ENCODE measurements around the gene TAF4B.
"Not testable (repeated sequence)": the region's sequence is repeated elsewhere in the genome, so short reads cannot be mapped to it uniquely, and the experiment has no call there.

Gene TAF4B

DNA sequence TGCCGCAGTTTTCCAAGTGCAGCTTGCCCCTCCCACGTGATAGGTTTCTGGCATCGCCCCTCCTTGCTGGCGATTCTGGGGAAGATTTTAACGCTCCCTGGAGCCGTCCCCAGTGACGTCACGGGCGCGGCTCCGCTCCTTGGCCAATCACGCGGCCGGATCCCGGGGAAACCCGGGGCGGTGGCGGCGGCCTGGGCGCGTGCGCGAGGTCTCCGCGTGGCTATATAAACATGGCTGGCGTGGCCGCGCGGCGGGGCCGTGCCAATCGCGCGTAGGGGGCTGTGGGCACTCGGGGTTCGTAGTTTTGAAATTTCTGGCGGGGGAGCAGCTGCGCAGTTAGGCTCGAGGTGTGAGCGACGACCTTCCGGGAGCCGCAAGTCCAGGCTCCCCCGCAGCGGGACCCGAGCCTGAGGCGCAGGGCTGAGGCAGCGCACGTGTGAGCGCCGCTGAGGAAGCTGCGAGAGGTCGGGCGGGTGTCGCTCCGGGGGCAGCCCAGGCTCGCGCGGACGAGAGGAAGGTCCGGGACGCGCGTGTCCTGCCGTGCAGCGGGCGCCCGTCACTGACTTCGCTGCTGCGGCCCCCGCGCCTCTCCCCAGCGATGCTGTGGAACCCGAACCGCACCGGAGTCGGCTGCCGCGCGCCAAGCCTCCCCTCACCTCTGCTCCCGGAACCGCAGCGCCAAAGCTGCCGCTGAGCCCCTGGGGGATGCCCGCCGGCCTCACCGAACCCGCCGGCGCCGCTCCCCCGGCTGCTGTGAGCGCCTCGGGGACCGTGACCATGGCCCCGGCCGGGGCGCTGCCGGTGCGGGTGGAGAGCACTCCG, at the start of gene TAF4B:
TAF4B (plus strand) TSS at position 217 of the 822 bp plus-strand sequence; CDS start at position 706, 489 bp downstream.
- peak; percentile 89 for DNase-seq

GRCh38 chr18:26181343-26181826, 44.9 kb upstream of the TAF4B start:
- DNase-seq = no peak

- DNase-seq = no peak
Observed at GRCh38 chr18:26183395-26184112, 42.7 kb upstream of the TAF4B start.

- no peak for DNase-seq
Observed at GRCh38 chr18:26185267-26185666, 41.0 kb upstream of the TAF4B start.

DNA sequence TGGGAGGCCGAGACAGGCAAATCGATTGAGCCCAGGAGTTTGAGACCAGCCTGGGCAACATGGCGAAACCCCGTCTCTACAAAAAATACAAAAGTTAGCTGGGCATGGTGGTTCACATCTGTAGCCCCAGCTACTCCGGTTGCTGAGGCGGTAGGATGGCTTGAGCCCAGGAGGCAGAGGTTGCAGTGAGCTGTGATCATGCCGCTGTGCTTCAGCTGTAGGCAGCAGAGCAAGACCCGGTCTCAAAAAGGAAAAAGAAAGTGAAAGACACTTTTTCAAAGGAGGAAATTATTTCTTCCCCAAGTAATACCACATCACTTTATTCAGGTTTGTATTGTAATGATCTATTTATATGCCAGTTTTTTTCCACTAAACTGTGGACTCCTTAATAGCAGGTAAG, 35.7 kb upstream of the TAF4B start:
- DNase-seq = peak in 2 of 4 experiments; percentile 1

DNA sequence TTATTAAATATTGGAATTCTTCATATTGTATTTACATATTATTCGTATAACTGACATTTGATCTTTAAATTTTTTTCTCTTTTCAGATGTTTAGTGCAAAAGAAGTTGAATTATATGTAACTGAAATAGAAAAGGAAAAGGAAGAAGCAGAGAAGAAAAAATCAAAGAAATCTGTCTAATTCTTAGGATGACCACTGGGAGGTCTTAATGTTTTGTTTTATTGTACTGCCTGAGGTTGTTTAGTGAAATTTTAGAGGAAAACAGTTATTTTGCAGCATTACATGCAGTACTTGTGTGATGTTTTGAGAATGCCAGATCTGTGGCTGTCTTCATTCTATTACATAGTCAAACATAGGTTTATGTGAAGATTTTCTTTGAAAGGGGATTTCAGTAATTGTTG, 34.0 kb upstream of the TAF4B start:
- DNase-seq = no peak

GRCh38 chr18:26196605-26197004, 29.6 kb upstream of the TAF4B start:
- DNase-seq = no peak

- not testable (repeated sequence) for DNase-seq
Observed at GRCh38 chr18:26202001-26202400, 24.2 kb upstream of the TAF4B start.

DNA sequence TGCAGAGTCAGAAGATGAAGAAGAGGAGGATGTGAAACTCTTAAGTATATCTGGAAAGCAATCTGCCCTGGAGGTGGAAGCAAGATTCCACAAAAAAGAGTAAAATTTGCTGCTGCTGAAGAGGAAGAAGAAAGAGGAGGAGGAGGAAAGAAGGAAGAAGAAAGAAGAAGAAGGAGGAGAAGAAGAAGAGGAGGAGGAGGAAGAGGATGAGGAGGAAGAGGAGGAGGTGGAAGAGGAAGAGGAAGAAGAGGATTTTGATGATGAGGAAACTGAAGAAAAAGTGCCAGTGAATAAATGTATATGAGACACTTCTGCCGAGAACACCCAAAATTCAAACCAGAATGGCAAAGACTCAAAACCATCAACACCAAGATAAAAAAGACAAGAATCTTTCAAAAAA, 20.9 kb upstream of the TAF4B start:
- DNase-seq = no peak

DNA sequence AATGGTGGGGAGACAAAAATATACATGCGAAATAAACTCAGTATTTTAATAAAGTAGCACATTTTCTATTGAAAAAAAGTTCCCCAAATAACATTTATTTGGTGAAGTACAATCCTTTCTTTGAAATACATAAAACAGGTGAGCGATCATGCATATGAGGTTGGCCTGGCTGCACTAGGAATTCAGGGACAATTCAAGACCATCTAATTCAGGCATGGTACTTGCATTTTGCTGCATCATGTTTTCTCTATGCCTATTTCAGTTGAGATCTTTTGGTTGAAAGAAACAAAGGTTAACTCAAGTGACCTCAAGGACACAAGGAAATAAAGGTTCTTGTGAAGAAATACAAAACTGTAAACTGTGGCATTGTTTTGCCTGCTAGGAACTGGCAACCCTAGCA, 19.8 kb upstream of the TAF4B start:
- DNase-seq = no peak

DNA sequence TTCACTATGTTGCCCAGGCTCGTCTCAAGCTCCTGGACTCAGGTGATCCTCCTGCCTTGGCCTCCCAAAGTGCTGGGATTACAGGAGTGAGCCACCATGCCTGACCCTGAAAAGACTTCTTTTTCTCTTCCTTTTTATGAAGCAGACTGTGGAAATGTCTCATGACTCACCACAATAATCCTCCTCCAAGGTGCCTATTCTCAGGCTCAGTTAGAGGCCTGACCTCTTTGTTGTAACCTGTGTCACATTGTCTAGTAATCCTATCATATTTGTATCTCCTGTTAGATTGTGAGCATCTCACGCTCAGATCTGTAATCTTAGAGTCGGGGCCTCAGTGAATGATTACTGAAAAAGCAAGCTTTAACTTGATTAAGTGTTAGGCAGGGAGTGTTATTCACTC, 18.3 kb upstream of the TAF4B start:
- DNase-seq = no peak

DNA sequence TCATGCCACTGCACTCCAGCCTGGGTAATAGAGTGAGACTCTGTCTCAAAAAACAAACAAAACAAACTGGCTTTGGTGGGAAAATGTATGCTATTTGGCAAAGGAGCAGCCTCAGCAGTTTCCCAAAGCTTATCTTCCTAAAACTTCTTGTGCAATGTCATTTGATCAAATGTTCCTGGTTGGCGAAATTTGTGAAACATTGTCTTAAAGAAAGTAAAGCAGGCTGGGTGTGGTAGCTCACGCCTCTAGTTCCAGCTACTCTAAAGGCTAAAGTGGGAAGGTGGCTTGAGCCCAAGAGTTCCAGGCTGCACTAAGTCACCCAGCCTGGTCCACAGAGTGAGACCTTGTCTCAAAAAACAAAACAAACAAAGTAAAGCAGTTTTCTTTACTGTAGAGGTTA, 17.3 kb upstream of the TAF4B start:
- no peak for DNase-seq

GRCh38 chr18:26210147-26210546, 16.1 kb upstream of the TAF4B start:
- DNase-seq = no peak

GRCh38 chr18:26215247-26215970, 10.8 kb upstream of the TAF4B start:
- DNase-seq = peak in 2 of 4 experiments; percentile 1 to 12

DNA sequence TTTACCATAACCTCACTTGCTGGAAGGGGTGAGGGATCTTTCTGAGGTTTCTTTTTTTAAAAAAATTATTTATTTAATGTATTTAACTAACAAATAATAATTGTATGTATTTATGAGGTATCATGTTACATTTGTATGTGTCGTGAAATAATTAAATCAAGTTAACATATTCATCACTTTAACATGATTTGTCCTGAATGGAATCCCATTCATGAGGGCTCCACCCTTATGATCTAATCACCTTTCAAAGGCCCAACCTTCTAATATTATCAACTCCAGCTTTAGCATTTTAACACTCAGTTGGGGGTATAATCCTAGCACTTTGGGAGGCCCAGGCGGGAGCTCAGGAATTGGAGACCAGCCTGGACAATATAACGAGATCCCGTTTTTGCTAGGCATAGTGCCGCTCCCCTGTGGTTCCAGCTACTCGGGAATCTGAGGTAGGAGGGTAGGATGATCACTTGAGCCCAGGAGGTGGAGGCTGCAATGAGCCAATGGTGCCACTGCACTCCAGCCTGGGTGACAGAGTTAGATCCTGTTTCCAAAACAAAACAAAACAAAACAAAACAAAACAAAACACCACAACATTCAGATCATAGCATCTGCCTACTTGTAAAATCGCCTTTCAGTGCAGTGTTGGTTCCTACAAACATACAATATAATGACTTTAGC, 1.1 kb upstream of the TAF4B start:
- no peak for DNase-seq

DNA sequence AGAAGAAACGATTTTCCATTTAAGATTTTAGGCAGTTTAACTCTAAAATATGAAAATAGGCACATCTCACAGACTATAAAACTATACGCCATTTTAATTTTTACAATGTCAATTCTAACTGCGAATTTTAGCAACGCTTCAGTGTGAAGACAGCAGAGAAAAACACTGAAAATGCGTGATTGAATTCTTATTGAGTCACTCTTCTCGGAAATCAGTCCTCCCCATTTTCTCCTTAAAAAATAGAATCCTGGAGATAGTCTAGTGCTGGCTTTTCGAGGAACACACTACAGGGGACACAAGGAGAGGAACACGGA, 373 bp upstream of the TAF4B start:
- DNase-seq = no peak

GRCh38 chr18:26227051-26227670, 916 bp downstream of the TAF4B start:
- no peak for DNase-seq

DNA sequence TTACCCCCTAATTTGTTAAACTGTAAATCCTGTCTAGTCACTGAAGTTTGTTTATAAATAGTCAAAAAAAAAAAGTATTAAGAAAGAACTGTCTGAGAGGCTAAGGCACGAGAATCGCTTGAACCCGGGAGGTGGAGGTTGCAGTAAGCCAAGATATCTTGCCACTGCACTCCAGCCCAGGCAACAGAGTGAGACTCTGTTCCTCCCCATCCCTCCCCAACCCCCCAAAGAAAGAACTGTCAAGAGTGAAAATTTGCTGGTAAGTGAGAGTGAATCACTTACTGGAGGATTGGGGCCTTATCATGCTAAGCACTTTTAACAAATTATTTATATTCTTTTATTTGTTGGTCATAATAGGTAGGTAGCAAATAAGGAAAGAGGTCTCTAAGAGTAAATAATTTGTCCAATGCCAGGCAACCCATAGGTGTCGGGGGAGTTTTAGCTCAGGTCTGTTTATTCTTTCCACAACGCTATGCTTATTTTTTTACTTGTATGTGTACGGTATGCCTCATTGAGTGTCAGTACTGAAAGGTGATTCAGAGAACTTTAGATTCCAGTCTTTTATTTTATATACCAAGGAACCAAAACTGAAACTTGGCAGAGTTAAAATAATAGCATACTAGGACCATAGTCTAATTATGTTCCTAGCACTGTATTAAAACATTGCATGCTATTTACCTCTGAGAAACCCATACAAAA, 2.5 kb downstream of the TAF4B start:
- DNase-seq = no peak

DNA sequence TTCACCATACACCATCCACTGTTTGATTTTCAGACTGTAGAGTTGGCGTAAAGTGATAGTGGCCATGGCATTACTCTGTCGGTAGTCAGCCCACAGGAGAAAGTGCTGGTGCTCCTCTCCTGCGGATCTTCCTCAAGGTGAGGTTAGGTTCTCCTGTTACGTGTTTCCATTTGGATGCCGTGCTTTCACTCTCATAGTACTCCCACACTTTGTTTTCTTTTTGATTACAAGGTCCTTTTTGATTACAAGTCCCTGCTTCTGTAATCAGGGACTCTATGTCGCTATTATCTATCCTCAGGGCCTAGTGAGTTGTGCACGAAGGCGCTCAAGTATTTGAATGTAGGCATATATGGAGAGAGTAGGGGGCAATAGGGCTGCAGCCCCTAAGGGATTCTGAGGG, 4.3 kb downstream of the TAF4B start:
- DNase-seq = no peak

- DNase-seq = no peak
Observed at GRCh38 chr18:26233208-26233607, 7.0 kb downstream of the TAF4B start.

GRCh38 chr18:26237363-26237762, 11.1 kb downstream of the TAF4B start:
- not testable (repeated sequence) for DNase-seq

GRCh38 chr18:26238718-26239117, 12.5 kb downstream of the TAF4B start:
- DNase-seq = not testable (repeated sequence)
